ENCODE measurements around the gene ATXN7L1. TPM values are rescaled to one million over a fixed set of nuclear protein-coding genes. Genes with fewer than 3 reads are reported as not detected.

ATXN7L1 gene
- total and polyA plus RNA-seq, 2 of the 8 experiments (the other 6 are each of a cell fraction or from before 2014, with no cell fraction given) = 14.3 to 34.0 TPM

GRCh38 chr7:105666324-105666723 is 210.1 kb downstream of the ATXN7L1 start:
- ChIA-PET CTCF (ENCODE audit: partially characterized antibody) (interaction anchor here (0.6 to 3.3 kb wide), 6 partner anchors 9 to 461 kb away, joined by 3 to 23 read pairs (median 3); no protein-coding TSS in a partner anchor), POLR2A (ENCODE audit: partially characterized antibody) (interaction anchor here (1.4 kb wide), 1 partner anchor 12 kb away, joined by 3 read pairs; no protein-coding TSS in a partner anchor)
- Histone ChIP-seq H4K20me1 (replicated peaks in 1 of 2; ENCODE audit: control insufficient read depth in 1 of 2, insufficient read depth in 2 of 2, low read length in 2 of 2) (no peaks in the 10 kb centered on the region), H3K9me3 (ENCODE audit: insufficient read depth in 2 of 2, low read depth in 1 of 2, low read length in 1 of 2) (no peaks in the 10 kb centered on the region), H3K79me1 (ENCODE audit: low read depth, low read length) (0 out of 2 replicates have a peak, but pooled peaks cover 2% of the 10 kb centered on the region), H2AFZ (ENCODE audit: low read length) (no peak overlapping the region), H2AK5ac (ENCODE audit: low read depth, low read length) (no peak overlapping the region), H4K8ac (ENCODE audit: extremely low read depth, insufficient read depth, low read length) (no peak overlapping the region), H3K27ac (ENCODE audit: low read depth, low read length) (no peak overlapping the region), H3K14ac (ENCODE audit: insufficient read length) (no peak overlapping the region), H3K4me1 (replicated peaks in 1 of 4; ENCODE audit: control insufficient read depth in 3 of 4, insufficient read depth in 4 of 4, low read length in 3 of 4) (peaks cover 10 to 16% (median 13%) of the 10 kb centered on the region in 4 experiments), H2BK5ac (ENCODE audit: low read depth, low read length) (no peak overlapping the region), H3K36me3 (ENCODE audit: control insufficient read depth in 2 of 4, insufficient read depth in 4 of 4, low read length in 3 of 4) (peaks cover 0 to 4% (median 2%) of the 10 kb centered on the region in 4 experiments; a peak in 2 of 8 replicates), H3K4me3 (ENCODE audit: extremely low read depth in 1 of 4, insufficient read depth in 2 of 4, low read depth in 3 of 4, low read length in 4 of 4) (no peak overlapping the region), H3K23ac (ENCODE audit: insufficient read length) (no peak overlapping the region), H4K5ac (ENCODE audit: insufficient read length, low read depth, low read length) (no peak overlapping the region), H3K18ac (ENCODE audit: extremely low read depth, low read length) (no peak overlapping the region), H3K4ac (replicated peaks; ENCODE audit: insufficient read length, low read depth, low read length) (no peak overlapping the region), H2BK12ac (ENCODE audit: low read depth, low read length) (no peak overlapping the region), H2BK120ac (replicated peaks; ENCODE audit: low read depth, low read length) (no peak overlapping the region), H4K91ac (replicated peaks; ENCODE audit: insufficient read length, low read length) (no peak overlapping the region), H3K9ac (replicated peaks in 1 of 4; ENCODE audit: extremely low read depth in 1 of 4, low read depth in 3 of 4, low read length in 3 of 4) (no peak overlapping the region), H3K56ac (replicated peaks; ENCODE audit: insufficient read length, low read depth, low read length) (no peak overlapping the region), H3K4me2 (ENCODE audit: insufficient read depth in 1 of 2, low read depth in 2 of 2, low read length in 2 of 2) (no peak overlapping the region), H3K23me2 (ENCODE audit: low read depth, low read length) (no peaks in the 10 kb centered on the region), H3K27me3 (replicated peaks in 1 of 4; ENCODE audit: control insufficient read depth in 3 of 4, extremely low read depth in 1 of 4, insufficient read depth in 3 of 4, low read length in 3 of 4) (no peaks in the 10 kb centered on the region), H2BK20ac (ENCODE audit: low read length) (no peak overlapping the region), H3K79me2 (ENCODE audit: control insufficient read depth in 1 of 2, insufficient read depth in 2 of 2, low read length in 2 of 2) (no peaks in the 10 kb centered on the region), H2BK15ac (ENCODE audit: low read length) (no peak overlapping the region)
- TF ChIP-seq FOSL1 (IDR thresholded peaks at IDR 0.05; ENCODE audit: insufficient read depth, low read depth, low read length) = no peak
- TF ChIP-seq ATF2 (IDR thresholded peaks at IDR 0.05; ENCODE audit: low read length) = no peak
- no peak for TF ChIP-seq EP300 (IDR thresholded peaks at IDR 0.05; ENCODE audit: borderline replicate concordance in 1 of 2, low read depth in 2 of 2, low read length in 2 of 2)
- no peak for TF ChIP-seq CBX8 (IDR thresholded peaks at IDR 0.05; ENCODE audit: borderline replicate concordance, low read depth, low read length)
- no peak for TF ChIP-seq CHD2 (IDR thresholded peaks at IDR 0.05; ENCODE audit: low read length)
- DNase-seq (ENCODE audit: low read depth in 1 of 2, low spot score in 2 of 2) (no peak), FAIRE-seq (no peak)
- 80% methylated on average over 1 of the region's 1 CpG; no CpG with 5 or more reads in 1 of the 2 experiments for WGBS, 2 experiments (ENCODE audit: extremely low coverage in 1 of 2, insufficient coverage in 1 of 2, insufficient read length in 1 of 2, insufficient replicate concordance in 2 of 2, low coverage in 1 of 2, low lambda C conversion rate in 2 of 2, missing lambda C conversion rate in 1 of 2)

All from H1 (cell line).